Parathyroid adenoma (tissue), 2 donors: Measurements from ENCODE around the gene TMEM219.

Source experiments
- H2AFZ ChIP-seq: fragments of 300-600 bp; sonication (generic); one replicate; pipeline ENCODE4 v1.7.0; 2017; ENCODE audit warnings: antibody characterized with exemption, mild to moderate bottlenecking
- H3K27ac ChIP-seq: fragments of 300-600 bp; sonication (generic); one replicate; pipeline ENCODE4 v1.7.0; 2017
- H3K27me3 ChIP-seq: fragments of 300-600 bp; sonication (generic); one replicate; pipeline ENCODE4 v1.7.0; 2017; ENCODE audit warnings: low read length; ENCODE audit not compliant: control insufficient read depth, insufficient read depth
- H3K36me3 ChIP-seq: fragments of 300-600 bp; sonication (generic); one replicate; pipeline ENCODE4 v1.7.0; 2017; ENCODE audit warnings: low read length; ENCODE audit not compliant: control insufficient read depth, insufficient read depth
- H3K4me1 ChIP-seq: fragments of 300-600 bp; sonication (generic); one replicate; pipeline ENCODE4 v1.7.0; 2017; ENCODE audit warnings: control low read depth
- H3K4me2 ChIP-seq: fragments of 300-600 bp; sonication (generic); one replicate; pipeline ENCODE4 v1.7.0; 2017; ENCODE audit warnings: low read length
- H3K4me3 ChIP-seq: fragments of 300-600 bp; sonication (generic); one replicate; pipeline ENCODE4 v1.7.0; 2017; ENCODE audit warnings: low read depth, low read length
- H3K79me2 ChIP-seq: fragments of 300-600 bp; sonication (generic); one replicate; pipeline ENCODE4 v1.7.0; 2017; ENCODE audit warnings: control low read depth
- H3K9ac ChIP-seq: fragments of 300-600 bp; sonication (generic); one replicate; pipeline ENCODE4 v1.7.0; 2017; ENCODE audit warnings: mild to moderate bottlenecking
- H3K9me3 ChIP-seq: fragments of 300-600 bp; sonication (generic); one replicate; pipeline ENCODE4 v1.7.0; 2017; ENCODE audit warnings: low read length; ENCODE audit not compliant: control insufficient read depth
- TF ChIP-seq, protein P1 (sequence below): fragments of 300-600 bp; sonication (generic); IDR thresholded peaks from one replicate; pipeline ENCODE4 v1.7.0; 2017; ENCODE audit warnings: antibody characterized with exemption, mild to moderate bottlenecking
- donor health status: primary hyperparathyroidism.

Gene TMEM219

DNA sequence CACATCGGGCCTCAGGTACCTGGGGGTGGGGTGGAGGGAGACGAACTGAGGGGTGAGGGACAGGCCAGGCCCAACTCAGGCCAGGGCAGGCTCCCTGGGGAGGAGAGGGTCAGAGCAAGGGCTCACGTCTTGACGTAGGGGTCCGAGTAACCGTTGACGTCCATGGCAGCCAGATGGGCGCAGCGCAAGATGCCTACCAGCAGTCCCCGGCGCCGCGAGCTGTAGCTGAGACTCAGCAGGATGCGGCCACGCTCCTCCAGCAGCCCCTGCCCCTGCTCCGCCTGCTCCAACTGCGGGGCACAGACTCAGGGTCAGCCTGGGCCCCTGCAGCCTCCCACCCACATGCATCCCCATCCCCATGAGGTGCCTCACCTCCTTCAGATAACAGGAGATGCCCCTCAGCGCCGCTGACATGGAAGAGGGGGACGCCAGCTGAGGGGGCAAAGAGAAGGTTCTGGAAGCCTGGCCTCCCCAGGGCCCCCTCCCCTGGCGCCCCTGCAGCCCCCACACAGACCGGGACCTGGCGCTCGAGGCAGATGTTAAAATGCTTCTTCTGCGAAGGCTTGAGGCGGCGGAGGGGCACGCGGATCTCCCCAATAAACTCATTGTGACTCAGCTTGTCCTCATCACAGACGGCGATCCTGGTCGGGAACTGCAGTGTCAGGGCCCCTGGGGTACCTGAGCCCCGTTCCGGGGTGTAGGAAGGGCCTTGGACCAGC is 44.9 kb downstream of the TMEM219 start:
- no peaks in the 10 kb centered on the region for H3K9me3 ChIP-seq
- peaks cover 4% of the 10 kb centered on the region for H3K27me3 ChIP-seq
- H3K9ac ChIP-seq, result no peak overlapping the region
- TF ChIP-seq, protein P1, sequence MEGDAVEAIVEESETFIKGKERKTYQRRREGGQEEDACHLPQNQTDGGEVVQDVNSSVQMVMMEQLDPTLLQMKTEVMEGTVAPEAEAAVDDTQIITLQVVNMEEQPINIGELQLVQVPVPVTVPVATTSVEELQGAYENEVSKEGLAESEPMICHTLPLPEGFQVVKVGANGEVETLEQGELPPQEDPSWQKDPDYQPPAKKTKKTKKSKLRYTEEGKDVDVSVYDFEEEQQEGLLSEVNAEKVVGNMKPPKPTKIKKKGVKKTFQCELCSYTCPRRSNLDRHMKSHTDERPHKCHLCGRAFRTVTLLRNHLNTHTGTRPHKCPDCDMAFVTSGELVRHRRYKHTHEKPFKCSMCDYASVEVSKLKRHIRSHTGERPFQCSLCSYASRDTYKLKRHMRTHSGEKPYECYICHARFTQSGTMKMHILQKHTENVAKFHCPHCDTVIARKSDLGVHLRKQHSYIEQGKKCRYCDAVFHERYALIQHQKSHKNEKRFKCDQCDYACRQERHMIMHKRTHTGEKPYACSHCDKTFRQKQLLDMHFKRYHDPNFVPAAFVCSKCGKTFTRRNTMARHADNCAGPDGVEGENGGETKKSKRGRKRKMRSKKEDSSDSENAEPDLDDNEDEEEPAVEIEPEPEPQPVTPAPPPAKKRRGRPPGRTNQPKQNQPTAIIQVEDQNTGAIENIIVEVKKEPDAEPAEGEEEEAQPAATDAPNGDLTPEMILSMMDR, result no peak
- H3K36me3 ChIP-seq, result no peaks in the 10 kb centered on the region
- no peak overlapping the region for H3K4me3 ChIP-seq
- no peak overlapping the region for H3K4me2 ChIP-seq
- H2AFZ ChIP-seq, result no peak overlapping the region
- no peak overlapping the region for H3K27ac ChIP-seq
- no peaks in the 10 kb centered on the region for H3K79me2 ChIP-seq
- H3K4me1 ChIP-seq, result peaks cover 3% of the 10 kb centered on the region

DNA sequence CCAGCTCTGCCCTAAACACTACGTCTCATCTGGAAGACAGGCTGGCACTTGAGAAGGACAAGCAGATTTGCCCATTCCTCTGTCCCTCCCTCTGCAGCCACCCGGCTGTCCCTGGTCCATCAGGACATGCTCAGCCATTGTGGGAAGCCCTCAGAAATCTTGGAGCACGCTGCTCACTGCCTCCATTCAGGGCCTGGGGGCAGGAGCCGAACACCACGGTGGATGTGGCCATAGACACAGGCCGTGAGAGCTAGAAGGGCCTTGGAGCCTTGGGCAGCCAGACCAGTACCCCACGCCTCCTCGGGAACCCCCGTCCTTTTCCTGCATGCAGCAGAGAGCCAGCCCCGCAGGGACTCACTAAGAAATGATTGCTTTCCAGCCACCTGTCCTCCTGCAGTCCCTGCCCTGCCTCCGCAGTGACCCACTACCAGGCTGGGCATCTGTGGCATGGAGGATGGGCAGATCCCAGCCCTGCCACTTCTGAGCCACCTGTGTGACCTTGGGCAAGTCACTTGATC is 45.6 kb downstream of the TMEM219 start:
- TF ChIP-seq, protein P1, result no peak
- H3K27ac ChIP-seq, result no peak overlapping the region

DNA sequence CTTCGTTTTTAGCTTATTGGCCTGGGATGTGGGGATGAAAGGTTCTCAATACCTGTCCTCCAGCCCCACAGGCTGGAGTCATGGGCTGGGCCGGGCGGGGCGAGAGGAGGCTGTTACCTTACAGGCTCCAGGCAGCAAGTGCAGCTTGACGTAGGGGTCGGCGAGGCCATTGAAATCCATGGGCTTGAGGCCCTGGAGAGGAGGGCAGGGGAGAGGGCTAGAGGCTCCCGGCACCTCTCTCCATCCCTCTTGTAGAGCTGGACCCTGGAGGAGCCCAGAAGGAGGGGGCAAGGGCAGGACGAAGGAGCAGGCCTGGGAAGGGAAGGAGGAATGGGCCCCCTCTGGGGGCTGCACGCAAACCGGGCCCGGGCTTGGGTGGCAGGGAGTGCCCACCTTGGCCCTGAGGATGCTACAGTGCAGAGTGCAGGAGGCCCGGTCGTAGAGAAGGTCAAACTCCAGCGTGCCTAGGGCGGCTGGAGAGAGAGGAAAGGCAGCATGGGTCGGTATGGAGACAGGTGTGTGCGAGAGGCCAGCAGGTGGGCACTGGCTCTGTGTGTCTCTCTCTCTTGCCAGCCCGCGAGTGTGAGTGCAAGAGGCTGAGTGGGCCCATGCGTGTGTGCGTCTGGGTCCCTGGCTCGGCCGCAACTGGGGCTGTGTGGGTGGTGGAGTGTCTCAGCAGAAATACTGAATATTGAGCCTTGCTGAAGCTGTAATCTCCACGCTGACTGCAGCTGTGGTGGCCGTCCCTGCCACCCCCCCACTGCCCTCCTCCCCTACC is 47.4 kb downstream of the TMEM219 start:
- Histone ChIP-seq H3K4me1 (peaks cover 3% of the 10 kb centered on the region), H3K79me2 (no peaks in the 10 kb centered on the region), H3K27ac (no peak overlapping the region), H3K9me3 (no peaks in the 10 kb centered on the region), H3K4me3 (no peak overlapping the region), H2AFZ (no peak overlapping the region), H3K9ac (no peak overlapping the region), H3K27me3 (peaks cover 4% of the 10 kb centered on the region), H3K36me3 (no peaks in the 10 kb centered on the region), H3K4me2 (no peak overlapping the region)
- TF ChIP-seq, protein P1, result no peak

More for the DNA sequence above, 45.6 kb downstream of the TMEM219 start:
- H3K9me3 ChIP-seq, result no peaks in the 10 kb centered on the region
- no peak overlapping the region for H3K4me3 ChIP-seq
- no peak overlapping the region for H3K4me2 ChIP-seq
- H3K79me2 ChIP-seq, result no peaks in the 10 kb centered on the region
- peaks cover 3% of the 10 kb centered on the region for H3K4me1 ChIP-seq
- H3K27me3 ChIP-seq, result peaks cover 4% of the 10 kb centered on the region
- H3K36me3 ChIP-seq, result no peaks in the 10 kb centered on the region
- H3K9ac ChIP-seq, result no peak overlapping the region
- H2AFZ ChIP-seq, result no peak overlapping the region

DNA sequence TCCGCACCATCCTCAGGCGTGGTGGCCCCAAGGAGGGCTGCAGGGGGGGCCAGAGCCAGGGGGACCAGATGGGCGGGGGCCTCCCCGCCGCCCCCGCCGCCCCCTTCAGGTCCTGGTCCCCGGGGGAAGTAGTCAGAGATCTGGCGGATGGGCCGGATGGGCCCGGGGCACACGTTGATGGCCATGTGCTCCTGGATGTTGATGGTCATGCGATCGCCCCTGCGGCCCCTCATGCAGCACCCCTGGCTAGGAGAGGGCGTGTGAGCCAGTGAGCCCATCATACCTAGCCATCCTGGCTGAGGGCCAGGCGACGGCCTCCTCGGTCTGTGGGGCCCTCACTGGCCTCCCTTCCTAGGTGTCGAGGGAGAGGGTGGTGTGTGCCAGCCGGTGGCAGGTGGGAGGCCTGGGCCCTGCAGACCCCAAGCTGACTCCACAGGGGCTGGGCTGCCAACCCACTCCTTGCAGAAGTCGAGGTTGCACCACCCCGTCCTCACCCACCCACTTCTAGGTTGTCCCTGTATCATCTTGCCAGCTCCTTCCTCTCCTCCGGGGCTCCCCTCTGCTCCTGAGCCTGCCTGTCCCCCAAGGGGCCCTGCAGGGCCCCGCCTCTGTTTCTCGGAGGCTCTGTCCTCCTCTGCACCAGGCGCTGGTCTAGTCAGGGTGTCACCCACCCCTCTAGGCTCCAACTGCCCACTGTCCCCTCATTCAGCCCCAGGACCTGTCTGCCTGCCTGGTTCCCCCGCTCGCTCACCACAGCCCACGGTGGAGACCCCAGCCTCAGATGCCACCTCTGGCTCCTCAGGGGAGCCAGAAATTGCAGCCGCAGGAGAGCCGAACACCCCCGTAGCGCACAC is 48.3 kb downstream of the TMEM219 start:
- Histone ChIP-seq H3K27ac (no peak overlapping the region), H3K9me3 (no peaks in the 10 kb centered on the region), H3K4me3 (no peak overlapping the region), H3K79me2 (no peaks in the 10 kb centered on the region), H3K9ac (no peak overlapping the region), H3K4me1 (peaks cover 3% of the 10 kb centered on the region), H3K27me3 (peaks cover 4% of the 10 kb centered on the region), H3K36me3 (no peaks in the 10 kb centered on the region), H2AFZ (no peak overlapping the region), H3K4me2 (peak overlapping the region; percentile 49)
- TF ChIP-seq, protein P1, result no peak
